MCF 10A (cell line): Measurements from ENCODE around the gene NGFR. TPM values are rescaled to one million over a fixed set of nuclear protein-coding genes. Genes with fewer than 3 reads are reported as not detected.

Experiments
- BruUV-seq: library from RNA; stranded (reverse); fragments of 400-500 nt; replicated peaks from 2 replicates; lab custom pipeline; 2021; lab: Mats Ljungman, UMichigan
- CTCF ChIA-PET: fragments of 300-600 bp; sonication (Branson Sonifier 250); formaldehyde crosslinking; extraction: SDS; loops from one replicate; lab custom pipeline; 2021; ENCODE audit warnings: antibody characterized with exemption, inconsistent platforms; lab: Yijun Ruan, JAX
- POLR2A ChIA-PET: fragments of 300-600, 350-650 bp; sonication (Branson Sonifier 250); formaldehyde crosslinking; extraction: SDS; loops from one replicate; lab custom pipeline; 2020; ENCODE audit warnings: antibody characterized with exemption, inconsistent platforms; lab: Yijun Ruan, JAX
- DNase-seq: peaks from one replicate; pipeline ENCODE4 v3.0.0-alpha.2; 2018; ENCODE audit not compliant: unreplicated experiment
- H3K27ac Mint-ChIP-seq: one replicate; pipeline ENCODE4 v1.8.0; 2022; ENCODE audit warnings: mild to moderate bottlenecking, low read depth, mixed read lengths; ENCODE audit not compliant: unreplicated experiment
- H3K27me3 Mint-ChIP-seq: one replicate; pipeline ENCODE4 v1.8.0; 2022; ENCODE audit warnings: mixed read lengths; ENCODE audit not compliant: insufficient read depth, unreplicated experiment
- H3K36me3 Mint-ChIP-seq: one replicate; pipeline ENCODE4 v1.8.0; 2022; ENCODE audit warnings: mild to moderate bottlenecking, moderate library complexity, mixed read lengths; ENCODE audit not compliant: insufficient read depth, unreplicated experiment
- H3K4me1 Mint-ChIP-seq: one replicate; pipeline ENCODE4 v1.8.0; 2022; ENCODE audit warnings: mixed read lengths; ENCODE audit not compliant: insufficient read depth, unreplicated experiment
- H3K4me3 Mint-ChIP-seq: one replicate; pipeline ENCODE4 v1.8.0; 2022; ENCODE audit warnings: mild to moderate bottlenecking, moderate library complexity, mixed read lengths; ENCODE audit not compliant: unreplicated experiment
- H3K9me3 Mint-ChIP-seq: one replicate; pipeline ENCODE4 v1.8.0; 2022; ENCODE audit warnings: mixed read lengths; ENCODE audit not compliant: unreplicated experiment
- intact Hi-C: fragments of 100-400 bp; cut with micrococcal nuclease; formaldehyde crosslinking; loops from 2 replicates; pipeline ENCODE4 v1.14.1; 2022
- total RNA-seq: library from RNA; stranded (reverse); gene quantifications from 2 replicates; pipeline ENCODE4 v1.2.3, GENCODE V29; 2022
- TF ChIP-seq, protein P1 (sequence below): fragments of 200-600 bp; IDR thresholded peaks from one replicate; pipeline ENCODE4 v1.8.0; 2022; ENCODE audit warnings: antibody characterized with exemption, mild to moderate bottlenecking; ENCODE audit not compliant: unreplicated experiment

The NGFR gene
- total RNA-seq, 1 experiment from 2014 or later: 0.26 TPM

- Mint-ChIP-seq H3K27ac (no peak overlapping the region), H3K36me3 (peaks cover 5% of the 10 kb centered on the region), H3K9me3 (no peaks in the 10 kb centered on the region), H3K4me3 (no peak overlapping the region), H3K4me1 (no peaks in the 10 kb centered on the region), H3K27me3 (peaks cover 72% of the 10 kb centered on the region)
- TF ChIP-seq, protein P1, sequence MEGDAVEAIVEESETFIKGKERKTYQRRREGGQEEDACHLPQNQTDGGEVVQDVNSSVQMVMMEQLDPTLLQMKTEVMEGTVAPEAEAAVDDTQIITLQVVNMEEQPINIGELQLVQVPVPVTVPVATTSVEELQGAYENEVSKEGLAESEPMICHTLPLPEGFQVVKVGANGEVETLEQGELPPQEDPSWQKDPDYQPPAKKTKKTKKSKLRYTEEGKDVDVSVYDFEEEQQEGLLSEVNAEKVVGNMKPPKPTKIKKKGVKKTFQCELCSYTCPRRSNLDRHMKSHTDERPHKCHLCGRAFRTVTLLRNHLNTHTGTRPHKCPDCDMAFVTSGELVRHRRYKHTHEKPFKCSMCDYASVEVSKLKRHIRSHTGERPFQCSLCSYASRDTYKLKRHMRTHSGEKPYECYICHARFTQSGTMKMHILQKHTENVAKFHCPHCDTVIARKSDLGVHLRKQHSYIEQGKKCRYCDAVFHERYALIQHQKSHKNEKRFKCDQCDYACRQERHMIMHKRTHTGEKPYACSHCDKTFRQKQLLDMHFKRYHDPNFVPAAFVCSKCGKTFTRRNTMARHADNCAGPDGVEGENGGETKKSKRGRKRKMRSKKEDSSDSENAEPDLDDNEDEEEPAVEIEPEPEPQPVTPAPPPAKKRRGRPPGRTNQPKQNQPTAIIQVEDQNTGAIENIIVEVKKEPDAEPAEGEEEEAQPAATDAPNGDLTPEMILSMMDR: no peak
- no peak for DNase-seq
- ChIA-PET CTCF (interaction anchor here (1.4 kb wide), 1 partner anchor 70 kb away, joined by 4 read pairs; no protein-coding TSS in a partner anchor), POLR2A (no interaction called here)
- no TSS peak for BruUV-seq
- intact Hi-C loops: no loop called here
Measured at GRCh38 chr17:49486012-49486641, 9.0 kb upstream of the NGFR start.

DNA sequence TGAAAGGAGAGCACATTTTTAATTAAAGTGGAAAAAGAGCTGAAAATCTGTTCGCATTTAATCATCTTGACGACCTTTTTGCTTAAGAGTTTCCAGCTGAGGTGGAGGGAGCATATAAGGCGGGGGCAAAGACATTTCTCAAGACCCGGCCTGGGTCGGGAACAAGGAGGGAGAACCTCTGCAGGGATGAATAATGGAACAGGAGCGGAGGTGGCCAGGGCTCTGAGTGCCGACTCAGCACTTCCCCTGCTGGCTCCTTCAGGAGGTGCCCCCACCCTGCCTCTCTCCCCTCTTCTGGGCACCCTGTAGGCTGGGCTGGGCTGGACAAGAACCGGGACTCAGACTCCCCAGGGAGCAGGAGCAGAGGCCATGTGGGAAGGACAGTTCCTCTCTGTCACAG is 7.9 kb upstream of the NGFR start:
- H3K27ac Mint-ChIP-seq: no peak overlapping the region
- TF ChIP-seq, protein P1: no peak
- no peaks in the 10 kb centered on the region for H3K4me1 Mint-ChIP-seq
- no TSS peak for BruUV-seq
- ChIA-PET POLR2A (no interaction called here), CTCF (no interaction called here)
- peaks cover 79% of the 10 kb centered on the region for H3K27me3 Mint-ChIP-seq
- H3K9me3 Mint-ChIP-seq: no peaks in the 10 kb centered on the region
- no peak for DNase-seq
- intact Hi-C loops: no loop called here
- H3K4me3 Mint-ChIP-seq: no peak overlapping the region
- H3K36me3 Mint-ChIP-seq: peaks cover 5% of the 10 kb centered on the region

DNA sequence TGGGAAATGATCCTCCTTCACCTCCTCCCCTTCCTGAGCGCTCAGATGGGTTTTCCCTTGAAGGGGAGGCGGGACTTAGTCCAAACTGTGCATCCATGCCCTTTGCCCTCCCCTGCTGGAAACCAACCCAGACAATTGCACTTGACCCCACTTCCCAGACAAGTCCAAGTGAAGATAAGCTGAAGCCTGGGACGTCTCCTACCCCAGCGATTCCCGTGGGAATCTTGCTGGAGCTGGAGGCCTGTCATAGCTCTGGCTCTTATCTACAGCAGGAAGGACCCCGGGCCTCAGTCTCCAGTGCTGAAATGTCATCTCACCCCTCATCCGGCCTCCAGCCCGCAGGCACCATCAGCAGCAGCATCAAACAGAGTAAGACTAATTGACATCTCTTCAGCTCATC is 6.5 kb upstream of the NGFR start:
- TF ChIP-seq, protein P1: no peak
- CTCF ChIA-PET: interaction anchor here (1.1 to 1.9 kb wide), 2 partner anchors 67 to 69 kb away, joined by 6 to 7 read pairs; no protein-coding TSS in a partner anchor
- POLR2A ChIA-PET: interaction anchor here (0.7 kb wide), 1 partner anchor 31 kb away, joined by 3 read pairs; no protein-coding TSS in a partner anchor
- DNase-seq: no peak
- H3K4me1 Mint-ChIP-seq: no peaks in the 10 kb centered on the region
- no peaks in the 10 kb centered on the region for H3K9me3 Mint-ChIP-seq
- intact Hi-C loops: no loop called here
- peaks cover 5% of the 10 kb centered on the region for H3K36me3 Mint-ChIP-seq
- BruUV-seq: no TSS peak
- H3K27ac Mint-ChIP-seq: no peak overlapping the region
- no peak overlapping the region for H3K4me3 Mint-ChIP-seq
- H3K27me3 Mint-ChIP-seq: peaks cover 67% of the 10 kb centered on the region

GRCh38 chr17:49489348-49489747 is 5.7 kb upstream of the NGFR start:
- TF ChIP-seq, protein P1: no peak
- CTCF ChIA-PET: interaction anchor here (1.9 kb wide), 1 partner anchor 68 kb away, joined by 7 read pairs; no protein-coding TSS in a partner anchor
- DNase-seq: no peak
- Mint-ChIP-seq H3K4me3 (no peak overlapping the region), H3K36me3 (peaks cover 5% of the 10 kb centered on the region), H3K4me1 (no peaks in the 10 kb centered on the region), H3K27me3 (peaks cover 67% of the 10 kb centered on the region), H3K9me3 (no peaks in the 10 kb centered on the region), H3K27ac (no peak overlapping the region)
- BruUV-seq: no TSS peak
- intact Hi-C loops: no loop called here
- POLR2A ChIA-PET: no interaction called here
